BE2C (cell line): Measurements from ENCODE around the gene HEPHL1.

ENCODE experiments used
- DNase-seq: peaks from one replicate; pipeline ENCODE4 v3.0.0-alpha.2; 2020
- H3K27me3 ChIP-seq: fragments of 250-450 bp; sonication (Bioruptor Pico); 2 replicates; pipeline ENCODE4 v1.5.1; 2020; ENCODE audit warnings: mild to moderate bottlenecking
- H3K36me3 ChIP-seq: fragments of 250-450 bp; sonication (Bioruptor Pico); 2 replicates; pipeline ENCODE4 v1.5.1; 2020; ENCODE audit warnings: mild to moderate bottlenecking
- H3K4me1 ChIP-seq: fragments of 250-450 bp; sonication (Bioruptor Pico); 2 replicates; pipeline ENCODE4 v1.5.1; 2020
- H3K4me3 ChIP-seq: 2 replicates; pipeline ENCODE4 v1.5.1; 2011; ENCODE audit warnings: low read depth, low read length
- H3K9me3 ChIP-seq: fragments of 250-450 bp; sonication (Bioruptor Pico); 2 replicates; pipeline ENCODE4 v1.5.1; 2020
- CTCF ChIP-seq: IDR thresholded peaks from 2 replicates; pipeline ENCODE4 v1.5.1; 2012; ENCODE audit warnings: mild to moderate bottlenecking, low read depth, low read length

HEPHL1 gene

DNA sequence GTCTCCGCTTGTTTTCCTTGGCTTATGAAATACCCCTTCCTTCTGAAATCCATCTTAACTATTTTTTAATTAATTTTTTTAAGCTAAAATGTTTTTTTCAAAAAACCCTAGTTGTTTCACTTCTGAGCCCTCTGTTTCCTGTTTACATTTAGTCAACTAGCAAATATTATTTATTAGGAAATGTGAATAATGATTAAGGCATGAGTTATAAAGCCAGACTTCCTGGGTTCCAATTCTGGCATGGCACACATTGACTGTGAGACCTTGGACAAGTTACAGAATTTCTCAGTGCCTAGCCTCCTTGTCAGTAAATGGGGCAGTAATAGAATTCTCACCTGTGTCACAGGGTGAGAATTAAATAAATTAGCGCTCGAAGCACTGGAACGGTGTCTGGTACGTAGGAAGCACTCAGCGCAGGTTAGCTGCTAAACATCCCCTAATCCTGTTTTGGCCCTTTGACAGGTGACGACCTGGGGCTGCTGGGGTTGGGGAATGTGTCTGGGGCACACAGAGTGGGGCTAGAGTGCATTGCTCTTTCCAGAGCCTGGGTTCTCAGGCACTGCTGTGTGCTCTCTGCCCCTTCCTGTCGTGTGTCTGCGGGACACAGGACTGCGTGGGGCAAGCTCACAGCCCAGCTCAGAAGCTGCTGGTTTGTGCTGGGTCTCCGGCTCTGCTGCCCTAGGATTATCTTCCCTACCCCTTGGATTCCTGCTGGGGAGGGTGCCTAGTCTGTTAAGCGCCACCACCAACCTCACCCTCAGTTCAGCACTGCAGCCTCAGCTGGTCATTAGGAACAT is 120.6 kb downstream of the HEPHL1 start:
- Histone ChIP-seq H3K27me3 (no peaks in the 10 kb centered on the region), H3K36me3 (no peaks in the 10 kb centered on the region), H3K4me3 (no peak overlapping the region), H3K4me1 (peaks cover 17% of the 10 kb centered on the region), H3K9me3 (no peaks in the 10 kb centered on the region)
- no peak for TF ChIP-seq CTCF
- no peak for DNase-seq

GRCh38 chr11:94142308-94143281 is 121.4 kb downstream of the HEPHL1 start:
- no peak overlapping the region for H3K4me3 ChIP-seq
- peaks cover 20% of the 10 kb centered on the region for H3K4me1 ChIP-seq
- H3K9me3 ChIP-seq: no peaks in the 10 kb centered on the region
- no peaks in the 10 kb centered on the region for H3K36me3 ChIP-seq
- TF ChIP-seq CTCF: no peak
- no peaks in the 10 kb centered on the region for H3K27me3 ChIP-seq
- no peak for DNase-seq

DNA sequence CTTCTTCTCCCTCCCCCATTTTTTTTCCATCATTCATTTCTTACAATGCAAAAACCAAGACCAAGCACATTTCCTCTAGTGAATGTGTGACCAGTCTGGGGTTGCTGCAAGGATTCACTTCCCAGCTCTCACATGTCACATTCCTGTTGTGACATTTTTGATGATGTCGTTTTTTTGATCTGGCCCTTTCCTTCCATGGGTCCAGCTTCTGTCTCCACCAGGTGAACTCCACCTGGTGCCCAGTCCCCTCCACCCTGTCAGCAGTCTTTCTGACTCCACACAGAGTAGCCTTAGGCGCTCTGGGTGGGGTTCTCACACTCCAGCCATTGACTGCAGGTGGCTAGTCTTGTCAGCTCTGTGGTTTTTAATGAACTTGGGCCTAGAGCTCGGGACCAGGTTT is 123.1 kb downstream of the HEPHL1 start:
- no peak for TF ChIP-seq CTCF
- Histone ChIP-seq H3K36me3 (no peaks in the 10 kb centered on the region), H3K4me1 (peaks cover 23% of the 10 kb centered on the region)

GRCh38 chr11:94144664-94145063 is 123.5 kb downstream of the HEPHL1 start:
- no peak for TF ChIP-seq CTCF
- Histone ChIP-seq H3K27me3 (no peaks in the 10 kb centered on the region), H3K36me3 (no peaks in the 10 kb centered on the region), H3K9me3 (no peaks in the 10 kb centered on the region), H3K4me1 (peaks cover 23% of the 10 kb centered on the region), H3K4me3 (no peak overlapping the region)
- no peak for DNase-seq

More for the DNA sequence above, 123.1 kb downstream of the HEPHL1 start:
- Histone ChIP-seq H3K27me3 (no peaks in the 10 kb centered on the region), H3K9me3 (no peaks in the 10 kb centered on the region), H3K4me3 (no peak overlapping the region)
- DNase-seq: no peak

- DNase-seq: no peak
- Histone ChIP-seq H3K36me3 (no peaks in the 10 kb centered on the region), H3K9me3 (no peaks in the 10 kb centered on the region), H3K27me3 (no peaks in the 10 kb centered on the region), H3K4me3 (no peak overlapping the region), H3K4me1 (peaks cover 19% of the 10 kb centered on the region)
- no peak for TF ChIP-seq CTCF
Observed at GRCh38 chr11:94145431-94145830, 124.3 kb downstream of the HEPHL1 start.
